Renal cortex interstitium (tissue), 11 donors: ENCODE results near the gene ETV4. TPM values are rescaled to one million over a fixed set of nuclear protein-coding genes. Genes with fewer than 3 reads are reported as not detected.

Source experiments
- DNase-seq, 11 donors: peaks; one replicate each; pipeline ENCODE4 v3.0.0-alpha.2; 2013; ENCODE audit warnings: low read depth in 9 of 11, low spot score in 4 of 11; ENCODE audit errors: extremely low read depth in 1 of 11
- polyA plus RNA-seq, 3 donors: library from polyadenylated mRNA; unstranded; fragments of 120-200 nt; gene quantifications; one replicate each; pipeline ENCODE4 v1.2.1, GENCODE V29; 2013; ENCODE audit not compliant: insufficient read length in 3 of 3

The ETV4 gene
- polyA plus RNA-seq, 3 donors, result 34.3 to 45.7 (median 45.6) TPM

DNA sequence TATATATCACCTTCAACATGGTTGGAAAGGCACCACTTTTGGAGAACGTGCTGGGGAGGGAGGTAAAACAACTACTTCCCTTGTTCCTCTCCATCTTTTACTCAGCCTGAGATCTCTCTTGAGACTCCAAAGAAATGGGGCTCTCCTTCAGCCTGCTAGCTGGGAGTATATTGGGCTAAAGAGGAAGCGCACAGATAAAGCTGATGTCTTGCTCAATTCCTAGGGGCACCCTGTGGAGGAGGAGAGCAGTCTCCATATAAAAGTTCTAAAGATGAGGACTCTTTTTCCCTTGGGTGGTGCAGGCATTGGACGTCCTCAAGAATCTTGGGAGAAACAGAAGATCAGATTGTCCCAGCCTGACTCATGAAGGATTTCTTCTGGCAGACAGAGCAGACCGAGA, 4.6 kb upstream of the ETV4 start:
- DNase-seq, result no peak

DNA sequence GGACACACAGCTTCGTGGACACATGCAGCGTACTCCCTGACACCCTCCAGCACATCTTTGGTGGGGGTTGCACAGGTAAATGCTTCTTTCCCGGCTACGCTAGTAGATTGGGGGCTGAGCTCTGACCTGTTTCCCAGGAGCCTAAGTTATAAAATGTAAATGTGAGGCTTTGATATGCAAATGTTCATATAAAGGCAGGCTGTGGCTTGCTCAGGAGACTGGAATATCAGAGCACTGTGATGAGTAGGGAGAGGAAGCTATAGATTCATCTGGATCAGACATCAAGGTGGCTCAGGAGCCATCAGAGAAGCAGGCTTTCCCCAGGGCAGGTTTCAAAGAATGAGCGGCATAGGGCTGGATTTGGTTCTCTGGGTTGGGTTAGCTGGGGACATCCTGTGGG, 3.4 kb upstream of the ETV4 start:
- DNase-seq, result no peak

- no peak for DNase-seq
These were observed 2.7 kb upstream of the ETV4 start for GRCh38 chr17:43548689-43549379.

GRCh38 chr17:43547659-43548256, 1.6 kb upstream of the ETV4 start:
- no peak for DNase-seq

DNA sequence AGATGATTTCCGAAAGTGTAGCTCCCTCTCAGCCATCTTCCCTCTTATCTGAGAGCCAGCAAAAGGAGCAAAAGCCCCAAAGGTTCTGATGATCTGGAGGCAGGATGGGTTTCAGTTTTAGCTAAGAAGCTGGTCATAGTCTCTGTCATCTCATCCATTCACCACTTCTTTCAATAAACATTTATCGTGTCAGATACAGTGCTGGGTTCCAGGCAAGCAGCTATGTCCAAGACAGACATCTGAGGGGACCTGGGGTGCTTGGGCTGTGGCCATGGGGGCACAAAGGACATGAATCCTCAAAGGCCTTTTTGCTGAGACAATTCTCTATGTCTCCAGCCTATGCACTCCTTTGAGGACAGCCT, 1.0 kb upstream of the ETV4 start:
- no peak for DNase-seq

DNA sequence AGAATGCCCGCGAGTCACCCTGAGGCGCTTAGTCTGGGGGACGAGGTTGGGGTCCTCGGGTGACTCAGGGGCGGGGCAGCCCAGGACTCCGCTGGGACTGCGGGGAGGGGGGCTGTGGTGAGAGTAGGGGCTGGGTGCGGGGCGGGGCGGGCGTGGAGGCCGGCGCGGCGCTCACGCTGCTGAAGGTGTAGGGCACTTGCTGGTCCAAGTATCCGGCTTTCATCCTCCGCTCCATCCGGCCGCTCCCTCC, 832 bp downstream of the ETV4 start:
- DNase-seq, result no peak

GRCh38 chr17:43543771-43544575, 2.2 kb downstream of the ETV4 start:
- no peak for DNase-seq

DNA sequence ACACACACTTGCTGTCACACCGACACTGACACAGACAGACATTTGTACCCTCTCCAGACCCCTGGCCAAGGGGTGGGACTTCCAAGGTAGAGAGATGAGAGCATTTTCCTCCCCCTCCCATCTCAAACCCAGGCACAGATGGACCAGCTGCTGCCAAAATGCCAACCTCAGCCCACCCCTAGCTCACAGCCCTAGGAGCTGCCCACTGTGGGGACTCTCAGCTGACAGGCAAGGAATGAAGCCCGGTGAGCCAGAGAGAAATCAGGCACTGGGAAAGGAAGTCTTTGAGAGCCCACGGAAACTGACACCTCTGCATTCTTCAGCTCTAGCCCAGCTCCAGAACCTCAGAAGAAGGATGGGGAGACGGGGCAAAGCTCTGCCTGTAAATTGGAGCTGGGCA, 2.8 kb downstream of the ETV4 start:
- no peak for DNase-seq

DNA sequence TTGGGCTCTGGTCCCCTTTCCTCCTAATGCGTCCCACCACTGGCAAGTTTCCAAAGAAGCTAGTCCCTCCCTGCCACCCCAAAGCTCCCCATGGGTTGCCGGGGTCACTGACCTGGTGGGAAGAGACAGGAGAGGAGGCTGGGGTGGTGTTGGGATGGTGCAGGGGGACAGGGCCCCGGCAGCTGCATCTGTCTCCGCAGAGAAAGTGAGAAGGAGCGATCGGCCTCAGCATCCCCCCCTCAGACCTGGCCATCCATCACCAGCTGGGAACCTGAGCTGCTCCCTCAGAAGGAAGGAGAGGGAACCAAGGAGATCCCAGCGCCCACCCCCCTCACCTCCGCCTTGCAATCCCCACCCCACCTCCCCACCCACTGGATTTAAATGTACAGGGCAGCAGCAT, 3.3 kb downstream of the ETV4 start:
- no peak for DNase-seq

GRCh38 chr17:43540821-43541674, 5.1 kb downstream of the ETV4 start:
- DNase-seq, result no peak

DNA sequence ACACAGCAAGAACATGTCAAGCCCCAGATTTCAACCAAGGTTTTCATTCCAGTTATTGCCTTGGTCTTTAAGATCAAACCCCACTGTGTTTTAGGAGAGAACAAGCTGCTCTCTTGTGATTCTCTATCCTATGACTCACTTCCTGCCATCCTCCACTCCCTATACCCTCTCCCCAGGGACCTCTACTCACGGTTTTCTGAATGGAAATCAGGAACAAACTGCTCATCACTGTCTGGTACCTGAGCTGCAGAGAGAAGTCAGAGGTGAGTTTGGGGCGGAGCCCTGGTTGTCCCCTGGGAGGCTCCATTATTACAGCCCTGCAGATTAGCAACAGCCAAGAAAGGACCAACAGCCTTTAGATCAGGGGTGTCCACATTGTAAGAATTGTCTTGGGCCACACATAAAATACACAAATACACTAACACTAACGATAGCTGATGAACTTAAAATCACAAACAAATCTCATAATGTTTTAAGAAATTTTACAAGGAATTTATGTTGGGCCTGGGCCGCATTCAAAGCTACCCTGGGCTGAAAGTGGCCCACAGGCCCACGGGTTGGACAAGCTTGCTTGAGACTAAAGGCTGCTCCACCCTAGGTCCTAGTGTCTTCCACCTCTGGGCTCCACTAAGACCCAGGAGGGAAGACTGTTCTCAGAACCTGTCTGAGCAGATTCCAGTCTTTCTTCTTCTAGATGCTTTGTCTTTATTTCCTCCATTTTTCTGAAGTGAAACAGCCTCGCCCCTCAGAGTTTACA, 9.7 kb downstream of the ETV4 start:
- no peak for DNase-seq

DNA sequence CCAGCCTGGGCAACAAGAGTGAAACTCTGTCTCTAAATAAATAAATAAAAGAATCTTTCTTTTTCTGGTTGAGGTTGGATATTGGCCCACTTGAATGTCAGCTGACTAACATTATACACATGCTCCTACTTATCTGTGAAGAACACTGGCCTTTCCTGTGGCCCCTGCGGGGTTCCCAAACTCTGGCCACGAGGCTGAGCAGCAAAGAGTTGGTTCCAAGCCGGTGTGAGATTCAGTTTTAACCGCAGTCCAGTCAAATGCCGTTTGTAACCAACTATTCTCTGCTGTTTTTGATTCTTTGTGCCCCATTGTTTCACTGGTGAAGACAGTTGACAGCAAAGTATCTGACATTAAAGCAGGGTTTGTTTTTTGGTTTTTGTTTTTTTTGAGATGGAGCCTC, 11.2 kb downstream of the ETV4 start:
- DNase-seq, result no peak

- DNase-seq, result no peak
These were observed 12.4 kb downstream of the ETV4 start for GRCh38 chr17:43533699-43534098.

- DNase-seq, result no peak
These were observed 13.6 kb downstream of the ETV4 start for GRCh38 chr17:43532581-43532980.

DNA sequence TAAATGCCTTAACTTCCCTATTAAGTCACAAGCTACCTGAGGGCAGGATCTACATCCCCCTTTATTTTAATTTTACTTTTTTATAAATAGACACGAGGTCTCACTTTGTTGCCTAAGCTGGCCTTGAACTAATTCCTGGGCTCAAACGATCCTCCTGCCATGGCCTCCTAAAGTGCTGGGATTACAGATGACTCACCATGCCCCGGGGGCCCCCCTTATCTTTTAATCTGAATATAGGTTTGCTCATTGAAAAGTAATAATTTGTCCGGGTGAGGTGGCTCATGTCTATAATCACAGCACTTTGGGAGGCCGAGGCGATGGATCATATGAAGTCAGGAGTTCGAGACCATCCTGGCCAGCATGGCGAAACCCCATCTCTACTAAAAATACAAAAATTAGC, 14.2 kb downstream of the ETV4 start:
- DNase-seq, result no peak

DNA sequence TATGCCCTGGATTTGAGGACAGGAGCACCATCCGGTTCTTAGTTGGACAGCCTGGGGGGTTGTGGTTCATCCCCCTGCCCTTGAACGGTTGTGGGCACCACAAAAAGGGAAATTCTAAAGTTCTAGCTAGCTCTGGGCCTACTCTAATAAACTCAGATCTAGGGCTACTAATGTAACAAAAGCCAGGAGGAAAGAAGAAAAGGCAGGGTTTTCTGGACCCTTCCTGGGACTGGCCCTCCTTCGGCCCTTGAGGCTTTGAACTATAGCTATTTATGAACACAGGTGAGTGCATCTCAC, 15.1 kb downstream of the ETV4 start:
- no peak for DNase-seq

GRCh38 chr17:43530288-43531081, 15.7 kb downstream of the ETV4 start:
- peak; percentile 91 to 100 (median 98) for DNase-seq

GRCh38 chr17:43529947-43530287, 16.2 kb downstream of the ETV4 start:
- DNase-seq, result no peak
